ENCODE results near the gene SLC6A18. TPM values are rescaled to one million over a fixed set of nuclear protein-coding genes. Genes with fewer than 3 reads are reported as not detected.

The SLC6A18 gene
- total RNA-seq, 1 donor from 2014 or later, result not detected

GRCh38 chr5:1230551-1230950 is 5.4 kb downstream of the SLC6A18 start:
- Histone ChIP-seq H3K27me3 (ENCODE audit: control insufficient read depth, insufficient read depth, low read length) (peaks cover 28% of the 10 kb centered on the region), H3K36me3 (ENCODE audit: control insufficient read depth, insufficient read depth, low read length) (no peaks in the 10 kb centered on the region), H3K4me3 (ENCODE audit: low read depth, low read length) (no peak overlapping the region)
- DNase-seq (ENCODE audit: low read depth), result no peak
- no peak for TF ChIP-seq CTCF (IDR thresholded peaks at IDR 0.05; ENCODE audit: insufficient read depth, low read length, poor library complexity, severe bottlenecking)

- no peak for TF ChIP-seq CTCF (IDR thresholded peaks at IDR 0.05; ENCODE audit: insufficient read depth, low read length, poor library complexity, severe bottlenecking)
- Histone ChIP-seq H3K4me3 (ENCODE audit: low read depth, low read length) (no peak overlapping the region), H3K36me3 (ENCODE audit: control insufficient read depth, insufficient read depth, low read length) (no peaks in the 10 kb centered on the region), H3K27me3 (ENCODE audit: control insufficient read depth, insufficient read depth, low read length) (peaks cover 20% of the 10 kb centered on the region)
- no peak for DNase-seq (ENCODE audit: low read depth)
Measured at GRCh38 chr5:1231354-1231905, 6.2 kb downstream of the SLC6A18 start.

GRCh38 chr5:1232780-1233179 is 7.6 kb downstream of the SLC6A18 start:
- H3K27me3 ChIP-seq (ENCODE audit: control insufficient read depth, insufficient read depth, low read length), result peaks cover 13% of the 10 kb centered on the region
- TF ChIP-seq CTCF (IDR thresholded peaks at IDR 0.05; ENCODE audit: insufficient read depth, low read length, poor library complexity, severe bottlenecking), result no peak
- H3K36me3 ChIP-seq (ENCODE audit: control insufficient read depth, insufficient read depth, low read length), result no peaks in the 10 kb centered on the region
- no peak for DNase-seq (ENCODE audit: low read depth)
- no peak overlapping the region for H3K4me3 ChIP-seq (ENCODE audit: low read depth, low read length)

GRCh38 chr5:1235379-1235778 is 10.2 kb downstream of the SLC6A18 start:
- peaks cover 2% of the 10 kb centered on the region for H3K27me3 ChIP-seq (ENCODE audit: control insufficient read depth, insufficient read depth, low read length)
- DNase-seq (ENCODE audit: low read depth), result no peak
- no peaks in the 10 kb centered on the region for H3K36me3 ChIP-seq (ENCODE audit: control insufficient read depth, insufficient read depth, low read length)
- H3K4me3 ChIP-seq (ENCODE audit: low read depth, low read length), result no peak overlapping the region
- TF ChIP-seq CTCF (IDR thresholded peaks at IDR 0.05; ENCODE audit: insufficient read depth, low read length, poor library complexity, severe bottlenecking), result no peak

- Histone ChIP-seq H3K4me3 (ENCODE audit: low read depth, low read length) (no peak overlapping the region), H3K36me3 (ENCODE audit: control insufficient read depth, insufficient read depth, low read length) (no peaks in the 10 kb centered on the region), H3K27me3 (ENCODE audit: control insufficient read depth, insufficient read depth, low read length) (peaks cover 2% of the 10 kb centered on the region)
- TF ChIP-seq CTCF (IDR thresholded peaks at IDR 0.05; ENCODE audit: insufficient read depth, low read length, poor library complexity, severe bottlenecking), result no peak
- DNase-seq (ENCODE audit: low read depth), result no peak
Measured at GRCh38 chr5:1235838-1236237, 10.7 kb downstream of the SLC6A18 start.

Measured in kidney epithelial cell (primary cell).